HEK293 (cell line): ENCODE data around the gene KRT13.

Experiments
- CTCF ChIA-PET: fragments of 350-600 bp; formaldehyde crosslinking; extraction: SDS; loops from one replicate; lab custom pipeline; 2021; ENCODE audit warnings: antibody characterized with exemption; lab: Yijun Ruan, JAX
- POLR2A ChIA-PET: fragments of 300-600 bp; formaldehyde crosslinking; extraction: SDS; loops from one replicate; lab custom pipeline; 2020; ENCODE audit warnings: antibody characterized with exemption, inconsistent platforms; lab: Yijun Ruan, JAX
- H3K27ac ChIP-seq: fragments of 200-500 bp; sonication (Bioruptor generic); 2 replicates; pipeline ENCODE4 v1.5.1; 2014; ENCODE audit warnings: low read depth, low read length, control low read depth, inconsistent platforms; ENCODE audit errors: extremely low read depth
- H3K36me3 ChIP-seq, 2 experiments: fragments of 200-500 bp in 1 of 2; sonication (Bioruptor generic) in 1 of 2; 1 replicate in 1 of 2; 2 replicates in 1 of 2; pipeline ENCODE4 v1.5.1; 2014 to 2017; ENCODE audit warnings: inconsistent platforms in 2 of 2, low read length in 2 of 2; ENCODE audit not compliant: control insufficient read depth in 2 of 2, insufficient read depth in 1 of 2
- H3K4me1 ChIP-seq: fragments of 200-500 bp; sonication (Bioruptor generic); 2 replicates; pipeline ENCODE4 v1.5.1; 2014; ENCODE audit warnings: mild to moderate bottlenecking, low read length, inconsistent platforms; ENCODE audit not compliant: control insufficient read depth, insufficient read depth
- H3K4me3 ChIP-seq: 2 replicates; pipeline ENCODE4 v1.5.1; 2011; ENCODE audit warnings: low read depth, mild to moderate bottlenecking, control low read depth, low read length, moderate library complexity
- H3K9me3 ChIP-seq: fragments of 200-500 bp; sonication (Bioruptor generic); 2 replicates; pipeline ENCODE4 v1.5.1; 2014; ENCODE audit warnings: low read depth, low read length, inconsistent platforms; ENCODE audit not compliant: control insufficient read depth, insufficient read depth
- BCL6B ChIP-seq: fragments of 450-650 bp; formaldehyde crosslinking; IDR thresholded peaks from 2 replicates; pipeline ENCODE4 v1.5.1; 2017; ENCODE audit warnings: missing biosample characterization, missing genetic modification characterization
- PRDM10 ChIP-seq: fragments of 450-650 bp; formaldehyde crosslinking; IDR thresholded peaks from 2 replicates; pipeline ENCODE4 v1.5.1; 2016; ENCODE audit warnings: missing biosample characterization, missing genetic modification characterization
- PRDM2 ChIP-seq: fragments of 450-650 bp; formaldehyde crosslinking; IDR thresholded peaks from 2 replicates; pipeline ENCODE4 v1.5.1; 2016; ENCODE audit warnings: missing biosample characterization, missing genetic modification characterization, borderline replicate concordance
- SETDB1 ChIP-seq: IDR thresholded peaks from one replicate; pipeline ENCODE4 v1.6.1; 2017; ENCODE audit warnings: mild to moderate bottlenecking, low read length, moderate library complexity, mixed read lengths; ENCODE audit not compliant: insufficient read length
- TRIM28 ChIP-seq: IDR thresholded peaks from 2 replicates; pipeline ENCODE4 v1.6.1; 2011; ENCODE audit warnings: low read length, control low read depth, borderline replicate concordance
- ZBTB20 ChIP-seq: fragments of 450-650 bp; formaldehyde crosslinking; IDR thresholded peaks from 2 replicates; pipeline ENCODE4 v1.5.1; 2016; ENCODE audit warnings: missing biosample characterization, missing genetic modification characterization
- ZNF274 ChIP-seq, 2 experiments: fragments of 200-500 bp in 1 of 2; fragments of 450-650 bp in 1 of 2; sonication (Bioruptor generic) in 1 of 2; formaldehyde crosslinking in 1 of 2; IDR thresholded peaks; 2 replicates each; pipeline versions ENCODE4 v1.5.1 to v1.6.1; 2014 to 2016; ENCODE audit warnings: borderline replicate concordance in 1 of 2, inconsistent platforms in 1 of 2, low read length in 1 of 2, missing biosample characterization in 1 of 2, missing genetic modification characterization in 1 of 2
- ZNF354C ChIP-seq: fragments of 450-650 bp; formaldehyde crosslinking; IDR thresholded peaks from 2 replicates; pipeline ENCODE4 v1.5.1; 2016; ENCODE audit warnings: missing biosample characterization, missing genetic modification characterization, low read depth, borderline replicate concordance
- ZNF37A ChIP-seq: fragments of 450-650 bp; IDR thresholded peaks from 2 replicates; pipeline ENCODE4 v1.5.1; 2018; ENCODE audit warnings: missing biosample characterization, missing genetic modification characterization
- ZNF394 ChIP-seq: fragments of 450-650 bp; formaldehyde crosslinking; IDR thresholded peaks from 2 replicates; pipeline ENCODE4 v1.5.1; 2016; ENCODE audit warnings: missing biosample characterization, missing genetic modification characterization, mild to moderate bottlenecking, moderate library complexity, borderline replicate concordance
- ZNF416 ChIP-seq: fragments of 450-650 bp; formaldehyde crosslinking; IDR thresholded peaks from 2 replicates; pipeline ENCODE4 v1.5.1; 2016; ENCODE audit warnings: missing biosample characterization, missing genetic modification characterization
- ZNF530 ChIP-seq: fragments of 450-650 bp; formaldehyde crosslinking; IDR thresholded peaks from 2 replicates; pipeline ENCODE4 v1.5.1; 2016; ENCODE audit warnings: low read depth, missing biosample characterization, missing genetic modification characterization
- ZNF629 ChIP-seq: fragments of 450-650 bp; formaldehyde crosslinking; IDR thresholded peaks from 2 replicates; pipeline ENCODE4 v1.5.1; 2017; ENCODE audit warnings: missing biosample characterization, missing genetic modification characterization
- ZNF776 ChIP-seq: fragments of 450-650 bp; formaldehyde crosslinking; IDR thresholded peaks from 2 replicates; pipeline ENCODE4 v1.5.0; 2017; ENCODE audit warnings: missing biosample characterization, missing genetic modification characterization, borderline replicate concordance

KRT13 gene

GRCh38 chr17:41518789-41519449 is 13.5 kb upstream of the KRT13 start, which contains the start of gene KRT15 (continued):
- TF ChIP-seq SETDB1 (no peak), ZNF530 (no peak), ZNF394 (tag by site-specific recombination) (no peak), PRDM2 (tag by site-specific recombination) (no peak), ZNF416 (tag by site-specific recombination) (no peak)
- TF ChIP-seq, all 188 proteins: peak for 5

DNA sequence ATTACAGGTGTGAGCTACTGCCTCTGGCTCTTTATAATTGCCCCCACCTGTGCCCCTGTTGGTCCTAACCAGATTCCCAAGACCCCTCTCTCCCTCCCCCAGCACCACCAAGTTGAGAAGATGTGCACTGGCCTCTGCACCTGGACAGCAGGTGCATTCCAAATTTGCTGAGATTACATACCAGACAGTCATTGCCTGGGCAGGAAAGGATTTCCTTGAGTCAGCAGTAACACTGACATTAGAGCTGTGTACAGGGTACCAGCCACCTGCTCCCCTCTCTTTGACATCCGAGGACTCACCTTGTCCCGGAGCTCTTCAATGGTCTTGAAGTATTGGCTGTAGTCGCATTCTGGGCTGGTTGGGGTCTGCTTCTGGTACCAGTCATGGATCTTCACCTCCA is 12.6 kb upstream of the KRT13 start:
- Histone ChIP-seq H3K4me3 (no peak overlapping the region), H3K36me3 (no peaks in the 10 kb centered on the region; a peak in 1 of 3 replicates), H3K27ac (no peak overlapping the region), H3K9me3 (no peaks in the 10 kb centered on the region), H3K4me1 (peaks cover 32% of the 10 kb centered on the region)
- CTCF ChIA-PET, result interaction anchor here (1.0 to 1.9 kb wide), 3 partner anchors 12 to 148 kb away, joined by 3 to 14 read pairs (median 3); no protein-coding TSS in a partner anchor
- TF ChIP-seq ZNF37A (tag by site-specific recombination) (no peak), ZNF274 (IDR thresholded peaks at IDR 0.05; ENCODE audit: low read length) (no peak), ZNF274 (tag by site-specific recombination; IDR thresholded peaks at IDR 0.05; ENCODE audit: borderline replicate concordance) (no peak)
- POLR2A ChIA-PET, result interaction anchor here (0.7 to 1.1 kb wide), 2 partner anchors 10 to 17 kb away, joined by 3 read pairs; partner anchors contain the start of gene KRT19

DNA sequence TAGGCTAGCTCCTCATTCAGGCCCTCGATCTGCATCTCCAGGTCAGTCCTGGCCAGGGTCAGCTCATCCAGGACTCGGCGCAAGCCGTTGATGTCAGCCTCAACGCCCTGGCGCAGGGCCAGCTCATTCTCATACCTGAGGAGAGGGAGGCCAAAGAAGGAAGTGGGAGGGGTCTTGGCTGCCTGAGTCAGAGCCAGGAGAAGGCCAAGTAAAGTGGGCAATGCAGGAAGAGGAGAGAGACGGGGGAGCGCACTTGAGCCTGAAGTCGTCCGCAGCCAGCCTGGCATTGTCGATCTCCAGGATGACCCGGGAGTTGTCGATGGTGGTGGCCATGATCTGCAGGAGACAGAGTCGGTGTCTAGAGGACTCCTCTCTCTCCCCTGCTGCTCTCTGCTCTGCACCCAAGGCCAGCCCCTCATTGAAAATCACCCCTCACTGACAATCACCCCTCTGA is 11.4 kb upstream of the KRT13 start:
- ChIA-PET POLR2A (interaction anchor here (0.5 to 0.8 kb wide), 2 partner anchors 11 to 327 kb away, joined by 6 to 7 read pairs; partner anchors contain the start of gene KRT19), CTCF (interaction anchor here (0.7 to 2.0 kb wide), 4 partner anchors 32 to 150 kb away, joined by 4 to 9 read pairs (median 5); no protein-coding TSS in a partner anchor)

GRCh38 chr17:41516147-41516829 is 10.9 kb upstream of the KRT13 start:
- H3K4me1 ChIP-seq, result peaks cover 44% of the 10 kb centered on the region
- ChIA-PET CTCF (interaction anchor here (0.7 to 2.0 kb wide), 6 partner anchors 21 to 151 kb away, joined by 4 to 10 read pairs (median 6); no protein-coding TSS in a partner anchor), POLR2A (interaction anchor here (0.5 to 0.8 kb wide), 2 partner anchors 12 to 328 kb away, joined by 6 to 7 read pairs; partner anchors contain the start of gene KRT19)
- H3K27ac ChIP-seq, result peak overlapping the region; percentile 17; the same call in 1 of the 2 replicates
- no peaks in the 10 kb centered on the region for H3K36me3 ChIP-seq
- no peaks in the 10 kb centered on the region for H3K9me3 ChIP-seq
- no peak overlapping the region for H3K4me3 ChIP-seq
- TF ChIP-seq TRIM28 (no peak), BCL6B (tag by site-specific recombination) (no peak), ZNF354C (tag by site-specific recombination) (no peak), PRDM10 (tag by site-specific recombination) (no peak), ZNF776 (tag by site-specific recombination) (no peak)

More for the DNA sequence above, 11.4 kb upstream of the KRT13 start:
- no peaks in the 10 kb centered on the region for H3K9me3 ChIP-seq
- TF ChIP-seq ZBTB20 (tag by site-specific recombination), result no peak
- TF ChIP-seq ZNF629 (tag by site-specific recombination), result no peak
- TF ChIP-seq ZNF274 (IDR thresholded peaks at IDR 0.05; ENCODE audit: low read length), result no peak
- TF ChIP-seq ZNF274 (tag by site-specific recombination; IDR thresholded peaks at IDR 0.05; ENCODE audit: borderline replicate concordance), result peak; percentile 38; the same call in 1 of the 2 replicates
- H3K4me1 ChIP-seq, result peaks cover 40% of the 10 kb centered on the region
- H3K27ac ChIP-seq, result peak overlapping the region; percentile 17; the same call in 1 of the 2 replicates
- no peak overlapping the region for H3K4me3 ChIP-seq
- no peaks in the 10 kb centered on the region for H3K36me3 ChIP-seq
